ENCODE measurements around the gene NELL1. TPM values are rescaled to one million over a fixed set of nuclear protein-coding genes. Genes with fewer than 3 reads are reported as not detected.

NELL1 gene
- total RNA-seq, 1 donor from 2014 or later, result not detected

GRCh38 chr11:21604564-21604963 is 935.2 kb downstream of the NELL1 start:
- DNase-seq (ENCODE audit: extremely low read depth, low read depth, low spot score), result no peak

- DNase-seq (ENCODE audit: extremely low read depth, low read depth, low spot score), result no peak
Observed at GRCh38 chr11:21612326-21612725, 942.9 kb downstream of the NELL1 start.

- no peak for DNase-seq (ENCODE audit: extremely low read depth, low read depth, low spot score)
Observed at GRCh38 chr11:21614961-21615360, 945.6 kb downstream of the NELL1 start.

GRCh38 chr11:21615955-21616371 is 946.6 kb downstream of the NELL1 start:
- DNase-seq (ENCODE audit: extremely low read depth, low read depth, low spot score), result no peak

- DNase-seq (ENCODE audit: extremely low read depth, low read depth, low spot score), result no peak
Observed at GRCh38 chr11:21622566-21622965, 953.2 kb downstream of the NELL1 start.

GRCh38 chr11:21622995-21623394 is 953.6 kb downstream of the NELL1 start:
- no peak for DNase-seq (ENCODE audit: extremely low read depth, low read depth, low spot score)

Other genes starting within 250 kb of the NELL1 start
- not detected in 2 replicates for gene SLC6A5, start 70.0 kb upstream of the NELL1 start, total RNA-seq